Loucy (cell line): ENCODE results near the gene C1orf141.

ENCODE experiments used
- H2AFZ ChIP-seq: fragments of 200-600 bp; sonication (generic); 2 replicates; pipeline ENCODE4 v1.6.0; 2016; ENCODE audit warnings: antibody characterized with exemption, mild to moderate bottlenecking, low read length, moderate library complexity
- H3F3A ChIP-seq: fragments of 200-600 bp; 2 replicates; pipeline ENCODE4 v1.6.0; 2016; ENCODE audit warnings: antibody characterized with exemption, low read depth, mild to moderate bottlenecking
- H3K27me3 ChIP-seq: fragments of 200-600 bp; sonication (generic); 2 replicates; pipeline ENCODE4 v1.6.1; 2014; ENCODE audit warnings: low read length, mild to moderate bottlenecking; ENCODE audit not compliant: insufficient read depth, poor library complexity, severe bottlenecking
- H3K36me3 ChIP-seq: fragments of 200-600 bp; sonication (generic); 2 replicates; pipeline ENCODE4 v1.6.1; 2016; ENCODE audit warnings: low read length; ENCODE audit not compliant: insufficient read depth
- H3K4me1 ChIP-seq: fragments of 200-600 bp; sonication (generic); 2 replicates; pipeline ENCODE4 v1.5.1; 2014; ENCODE audit warnings: low read length, mild to moderate bottlenecking; ENCODE audit not compliant: insufficient read depth, poor library complexity, severe bottlenecking
- H3K4me2 ChIP-seq: fragments of 200-600 bp; sonication (generic); 2 replicates; pipeline ENCODE4 v1.6.0; 2014; ENCODE audit warnings: antibody characterized with exemption, low read length, low read depth, mild to moderate bottlenecking; ENCODE audit not compliant: poor library complexity, severe bottlenecking
- H3K4me3 ChIP-seq: fragments of 200-600 bp; sonication (generic); 2 replicates; pipeline ENCODE4 v1.5.1; 2014; ENCODE audit warnings: low read length, mild to moderate bottlenecking, mixed read lengths; ENCODE audit not compliant: poor library complexity, severe bottlenecking
- H3K79me2 ChIP-seq: fragments of 200-600 bp; sonication (generic); 2 replicates; pipeline ENCODE4 v1.6.1; 2014; ENCODE audit warnings: low read length; ENCODE audit not compliant: insufficient read depth
- H3K9ac ChIP-seq: fragments of 200-600 bp; sonication (generic); 2 replicates; pipeline ENCODE4 v1.6.0; 2014; ENCODE audit warnings: mild to moderate bottlenecking, low read depth, low read length, moderate library complexity; ENCODE audit not compliant: poor library complexity, severe bottlenecking
- H3K9me2 ChIP-seq: fragments of 200-600 bp; sonication (generic); replicated peaks from 2 replicates; pipeline ENCODE4 v1.6.1; 2016; ENCODE audit warnings: low read depth, low read length, mixed read lengths
- H3K9me3 ChIP-seq: fragments of 200-600 bp; sonication (generic); 2 replicates; pipeline ENCODE4 v1.6.1; 2014; ENCODE audit warnings: mild to moderate bottlenecking, antibody characterized with exemption, low read length, low read depth; ENCODE audit not compliant: insufficient read depth
- H4K20me1 ChIP-seq: fragments of 200-600 bp; sonication (generic); 2 replicates; pipeline ENCODE4 v1.6.0; 2014; ENCODE audit warnings: antibody characterized with exemption, low read length, mild to moderate bottlenecking; ENCODE audit not compliant: insufficient read depth, poor library complexity, severe bottlenecking
- CTCF ChIP-seq: fragments of 200-600 bp; sonication (generic); conservative IDR thresholded peaks from 2 replicates; pipeline ENCODE4 v1.5.1; 2014; ENCODE audit warnings: mild to moderate bottlenecking, antibody characterized with exemption, low read length
- EZH2phosphoT487 ChIP-seq: fragments of 200-600 bp; IDR thresholded peaks from 2 replicates; pipeline ENCODE4 v1.6.1; 2018; ENCODE audit warnings: antibody characterized with exemption, mild to moderate bottlenecking, moderate library complexity, borderline replicate concordance

Gene C1orf141

GRCh38 chr1:67114162-67114561 is 20.6 kb downstream of the C1orf141 start:
- H3K9ac ChIP-seq: no peak overlapping the region
- TF ChIP-seq EZH2phosphoT487: no peak
- H3K27me3 ChIP-seq: no peaks in the 10 kb centered on the region
- H3K9me2 ChIP-seq: no peaks in the 10 kb centered on the region
- H2AFZ ChIP-seq: no peak overlapping the region
- H3K9me3 ChIP-seq: no peaks in the 10 kb centered on the region; the same call in 1 of the 2 replicates
- no peaks in the 10 kb centered on the region for H3K36me3 ChIP-seq
- H3F3A ChIP-seq: no peaks in the 10 kb centered on the region
- no peak overlapping the region for H3K4me2 ChIP-seq
- no peak overlapping the region for H3K4me3 ChIP-seq
- H3K4me1 ChIP-seq: no peaks in the 10 kb centered on the region
- no peaks in the 10 kb centered on the region for H3K79me2 ChIP-seq
- H4K20me1 ChIP-seq: no peaks in the 10 kb centered on the region

- Histone ChIP-seq H4K20me1 (no peaks in the 10 kb centered on the region), H3F3A (no peaks in the 10 kb centered on the region), H3K9me2 (no peaks in the 10 kb centered on the region), H3K4me3 (no peak overlapping the region), H3K36me3 (no peaks in the 10 kb centered on the region), H3K4me2 (no peak overlapping the region), H3K4me1 (no peaks in the 10 kb centered on the region), H2AFZ (no peak overlapping the region), H3K9me3 (no peaks in the 10 kb centered on the region; the same call in 1 of the 2 replicates), H3K27me3 (no peaks in the 10 kb centered on the region), H3K9ac (no peak overlapping the region), H3K79me2 (no peaks in the 10 kb centered on the region)
- TF ChIP-seq CTCF: no peak
- TF ChIP-seq EZH2phosphoT487: no peak
These were observed 24.4 kb downstream of the C1orf141 start for GRCh38 chr1:67110352-67110751.

GRCh38 chr1:67105508-67105907 is 29.3 kb downstream of the C1orf141 start:
- no peak overlapping the region for H3K4me3 ChIP-seq
- no peak for TF ChIP-seq EZH2phosphoT487
- no peak for TF ChIP-seq CTCF
- H3K36me3 ChIP-seq: no peaks in the 10 kb centered on the region
- no peaks in the 10 kb centered on the region for H3K9me2 ChIP-seq
- no peaks in the 10 kb centered on the region for H3K4me1 ChIP-seq
- no peaks in the 10 kb centered on the region for H3F3A ChIP-seq
- H3K9ac ChIP-seq: no peak overlapping the region
- H3K27me3 ChIP-seq: no peaks in the 10 kb centered on the region
- no peaks in the 10 kb centered on the region for H3K9me3 ChIP-seq
- H3K4me2 ChIP-seq: no peak overlapping the region
- peak overlapping the region; percentile 51; the same call in 1 of the 2 replicates for H2AFZ ChIP-seq
- no peaks in the 10 kb centered on the region for H4K20me1 ChIP-seq
- H3K79me2 ChIP-seq: no peaks in the 10 kb centered on the region

GRCh38 chr1:67103548-67103947 is 31.2 kb downstream of the C1orf141 start:
- H3K9ac ChIP-seq: no peak overlapping the region
- H2AFZ ChIP-seq: no peak overlapping the region
- no peaks in the 10 kb centered on the region for H3K79me2 ChIP-seq
- no peaks in the 10 kb centered on the region for H3K36me3 ChIP-seq
- no peaks in the 10 kb centered on the region for H3K4me1 ChIP-seq
- H4K20me1 ChIP-seq: no peaks in the 10 kb centered on the region
- H3K9me2 ChIP-seq: no peaks in the 10 kb centered on the region
- H3K4me2 ChIP-seq: no peak overlapping the region
- no peaks in the 10 kb centered on the region for H3K27me3 ChIP-seq
- TF ChIP-seq CTCF: no peak
- no peak for TF ChIP-seq EZH2phosphoT487
- no peaks in the 10 kb centered on the region for H3F3A ChIP-seq
- no peak overlapping the region for H3K4me3 ChIP-seq
- no peaks in the 10 kb centered on the region for H3K9me3 ChIP-seq
